ENCODE measurements around the gene ADGRG1.

Gene ADGRG1

GRCh38 chr16:57651344-57652333, 23.2 kb downstream of the ADGRG1 start:
- FAIRE-seq: no peak

GRCh38 chr16:57652695-57653471, 24.5 kb downstream of the ADGRG1 start:
- FAIRE-seq: no peak

GRCh38 chr16:57653936-57654335, 25.5 kb downstream of the ADGRG1 start:
- no peak for FAIRE-seq

GRCh38 chr16:57656342-57656955, 28.0 kb downstream of the ADGRG1 start:
- no peak for FAIRE-seq

- no peak for FAIRE-seq
Observed at GRCh38 chr16:57657228-57657627, 28.8 kb downstream of the ADGRG1 start.

GRCh38 chr16:57658130-57658877, 29.9 kb downstream of the ADGRG1 start:
- no peak for FAIRE-seq

GRCh38 chr16:57658878-57659674, 30.6 kb downstream of the ADGRG1 start:
- no peak for FAIRE-seq

- FAIRE-seq: no peak
Observed at GRCh38 chr16:57660715-57661463, 32.5 kb downstream of the ADGRG1 start.

- no peak for FAIRE-seq
Observed at GRCh38 chr16:57661510-57661909, 33.1 kb downstream of the ADGRG1 start.

GRCh38 chr16:57661936-57662906, 33.8 kb downstream of the ADGRG1 start:
- FAIRE-seq: no peak

- FAIRE-seq: no peak
Observed at GRCh38 chr16:57663436-57663835, 35.0 kb downstream of the ADGRG1 start.

GRCh38 chr16:57663917-57664661, 35.7 kb downstream of the ADGRG1 start:
- no peak for FAIRE-seq

GRCh38 chr16:57664662-57665025, 36.2 kb downstream of the ADGRG1 start:
- FAIRE-seq: no peak

- FAIRE-seq: no peak
Observed at GRCh38 chr16:57665541-57665940, 37.1 kb downstream of the ADGRG1 start.

GRCh38 chr16:57666353-57667047, 38.1 kb downstream of the ADGRG1 start:
- FAIRE-seq: no peak

- FAIRE-seq: no peak
Observed at GRCh38 chr16:57667048-57667525, 38.7 kb downstream of the ADGRG1 start.

- FAIRE-seq: no peak
Observed at GRCh38 chr16:57667526-57668262, 39.3 kb downstream of the ADGRG1 start.

GRCh38 chr16:57668263-57668571, 39.8 kb downstream of the ADGRG1 start, which contains the start of gene ADGRG3:
Gene ADGRG3 (plus strand): TSS chr16:57668306. CDS start chr16:57668348, 42 bp downstream.
- no peak for FAIRE-seq

All from TTC549 (cell line).